ENCODE measurements around the gene POLG2. TPM values are rescaled to one million over a fixed set of nuclear protein-coding genes. Genes with fewer than 3 reads are reported as not detected.

The POLG2 gene
- total and polyA plus RNA-seq, 2 experiments from 2014 or later, result 17.0 to 22.2 TPM

GRCh38 chr17:64492481-64493109, 4.3 kb downstream of the POLG2 start:
- TF ChIP-seq CTCF (IDR thresholded peaks at IDR 0.05; ENCODE audit: low read depth, low read length), result peak; percentile 54
- peak in 1 of 2 donors; percentile 41 for DNase-seq (ENCODE audit: low read depth in 1 of 2, low spot score in 1 of 2)
- Histone ChIP-seq H3K27ac (no peak overlapping the region), H3K27me3 (no peaks in the 10 kb centered on the region), H3K9me3 (ENCODE audit: low read depth) (no peaks in the 10 kb centered on the region), H3K4me3 (no peak overlapping the region), H3K4me1 (ENCODE audit: low read depth) (peaks cover 11% of the 10 kb centered on the region), H3K36me3 (peaks cover 34% of the 10 kb centered on the region)

- Histone ChIP-seq H3K9me3 (ENCODE audit: low read depth) (no peaks in the 10 kb centered on the region), H3K27me3 (no peaks in the 10 kb centered on the region), H3K4me3 (no peak overlapping the region), H3K4me1 (ENCODE audit: low read depth) (peaks cover 11% of the 10 kb centered on the region), H3K36me3 (peaks cover 34% of the 10 kb centered on the region), H3K27ac (no peak overlapping the region)
- no peak for TF ChIP-seq CTCF (IDR thresholded peaks at IDR 0.05; ENCODE audit: low read depth, low read length)
- no peak for DNase-seq (ENCODE audit: low read depth in 1 of 2, low spot score in 1 of 2)
These were observed 4.9 kb downstream of the POLG2 start for GRCh38 chr17:64491994-64492393.

GRCh38 chr17:64491034-64491860, 5.6 kb downstream of the POLG2 start:
- Histone ChIP-seq H3K9me3 (ENCODE audit: low read depth) (no peaks in the 10 kb centered on the region), H3K27ac (no peak overlapping the region), H3K4me3 (no peak overlapping the region), H3K4me1 (ENCODE audit: low read depth) (peaks cover 11% of the 10 kb centered on the region), H3K36me3 (peaks cover 34% of the 10 kb centered on the region), H3K27me3 (no peaks in the 10 kb centered on the region)
- peak; percentile 75 for TF ChIP-seq CTCF (IDR thresholded peaks at IDR 0.05; ENCODE audit: low read depth, low read length)
- peak in 1 of 2 donors; percentile 67 for DNase-seq (ENCODE audit: low read depth in 1 of 2, low spot score in 1 of 2)

- no peak for DNase-seq (ENCODE audit: low read depth in 1 of 2, low spot score in 1 of 2)
- Histone ChIP-seq H3K4me1 (ENCODE audit: low read depth) (no peaks in the 10 kb centered on the region), H3K36me3 (peaks cover 46% of the 10 kb centered on the region), H3K4me3 (no peak overlapping the region), H3K27me3 (no peaks in the 10 kb centered on the region), H3K9me3 (ENCODE audit: low read depth) (no peaks in the 10 kb centered on the region), H3K27ac (no peak overlapping the region)
- no peak for TF ChIP-seq CTCF (IDR thresholded peaks at IDR 0.05; ENCODE audit: low read depth, low read length)
These were observed 8.6 kb downstream of the POLG2 start for GRCh38 chr17:64488301-64488700.

- Histone ChIP-seq H3K36me3 (peaks cover 40% of the 10 kb centered on the region), H3K9me3 (ENCODE audit: low read depth) (no peaks in the 10 kb centered on the region), H3K4me3 (no peak overlapping the region), H3K27ac (no peak overlapping the region), H3K27me3 (no peaks in the 10 kb centered on the region), H3K4me1 (ENCODE audit: low read depth) (no peaks in the 10 kb centered on the region)
- no peak for TF ChIP-seq CTCF (IDR thresholded peaks at IDR 0.05; ENCODE audit: low read depth, low read length)
- no peak for DNase-seq (ENCODE audit: low read depth in 1 of 2, low spot score in 1 of 2)
These were observed 12.5 kb downstream of the POLG2 start for GRCh38 chr17:64484380-64484779.

All from cardiac muscle cell (in vitro differentiated cells and primary cell).